A549 treated with Mapracorat at 1 μM for 4 hours (cell line): ENCODE results near the gene OR52B2. TPM values are rescaled to one million over a fixed set of nuclear protein-coding genes. Genes with fewer than 3 reads are reported as not detected.

Source experiments
- total RNA-seq: library from RNA; stranded (reverse); fragments of 200-300 nt; extraction: Qiagen RNA extraction; gene quantifications from 5 replicates; pipeline ENCODE4 v1.2.3, GENCODE V29; 2022

Gene OR52B2
- not detected in 5 replicates for total RNA-seq

GRCh38 chr11:6170226-6170625 is at the start of gene OR52B2:
OR52B2 (minus strand) TSS chr11:6170326; CDS start chr11:6170326, 0 bp downstream.

GRCh38 chr11:6205366-6205765 is 35.2 kb upstream of the OR52B2 start, which contains the start of gene C11orf42:
C11orf42 (plus strand) TSS chr11:6205557; CDS start chr11:6205616, 59 bp downstream.

GRCh38 chr11:6199174-6199810 is 29.2 kb upstream of the OR52B2 start, which contains the start of gene OR52W1:
OR52W1 (plus strand) TSS chr11:6199224; CDS start chr11:6199224, 0 bp downstream.

Other genes starting within 250 kb of the OR52B2 start
- gene OR56A3, start 228.1 kb downstream of the OR52B2 start, total RNA-seq, result not detected in 5 replicates
- not detected in 5 replicates for gene OR56A5, start 201.8 kb downstream of the OR52B2 start, total RNA-seq
- not detected in 5 replicates for gene OR52L1, start 183.3 kb downstream of the OR52B2 start, total RNA-seq
- not detected in 5 replicates for gene OR56A4, start 163.4 kb downstream of the OR52B2 start, total RNA-seq
- not detected in 5 replicates for gene OR56A1, start 139.6 kb downstream of the OR52B2 start, total RNA-seq
- not detected in 5 replicates for gene OR56B4, start 62.6 kb downstream of the OR52B2 start, total RNA-seq
- gene OR52W1, start 28.9 kb upstream of the OR52B2 start, total RNA-seq, result not detected in 5 replicates
- gene C11orf42, start 35.2 kb upstream of the OR52B2 start, total RNA-seq, result not detected in 5 replicates
- 11.9 to 18.8 TPM (median 17.6 TPM) in 5 replicates for gene FHIP1B, start 64.3 kb upstream of the OR52B2 start, total RNA-seq
- gene CNGA4, start 68.8 kb upstream of the OR52B2 start, total RNA-seq, result 0.11 TPM in 1 of 5 replicates, not detected in the others
- not detected in 5 replicates for gene CCKBR, start 89.5 kb upstream of the OR52B2 start, total RNA-seq
- gene CAVIN3, start 150.2 kb upstream of the OR52B2 start, total RNA-seq, result 25.3 to 34.4 TPM (median 28.6 TPM) in 5 replicates
- 9.3 to 11.4 TPM (median 10.9 TPM) in 5 replicates for gene SMPD1, start 220.1 kb upstream of the OR52B2 start, total RNA-seq
- 18.0 to 19.7 TPM (median 18.6 TPM) in 5 replicates for gene APBB1, start 248.8 kb upstream of the OR52B2 start, total RNA-seq